Kidney (tissue), 14 donors: ENCODE measurements around the gene JAK1. TPM values are rescaled to one million over a fixed set of nuclear protein-coding genes. Genes with fewer than 3 reads are reported as not detected.

ENCODE experiments used
- DNase-seq, 5 donors: peaks; one replicate each; pipeline ENCODE4 v3.0.0-alpha.2; 2013 to 2020
- FAIRE-seq: peaks from 2 replicates; lab custom pipeline; 2012; peaks lifted over from hg19 to GRCh38; lab: Jason Lieb, UNC
- H3K27ac ChIP-seq, 2 donors: one replicate each; pipeline ENCODE4 v1.7.0; 2013; ENCODE audit warnings: low read depth in 2 of 2, low read length in 2 of 2, inconsistent platforms in 1 of 2
- H3K27me3 ChIP-seq: one replicate; pipeline ENCODE4 v1.7.1; 2013; ENCODE audit warnings: low read length, inconsistent platforms; ENCODE audit not compliant: control insufficient read depth, insufficient read depth
- H3K36me3 ChIP-seq, 3 donors: one replicate each; pipeline versions ENCODE4 v1.7.0 to v1.7.1; 2013; ENCODE audit warnings: low read length in 3 of 3, control low read depth in 1 of 3, inconsistent platforms in 1 of 3; ENCODE audit not compliant: insufficient read depth in 3 of 3, control insufficient read depth in 2 of 3
- H3K4me1 ChIP-seq, 3 donors: one replicate each; pipeline versions ENCODE4 v1.7.0 to v1.7.1; 2013; ENCODE audit warnings: low read length in 3 of 3, inconsistent platforms in 1 of 3, low read depth in 1 of 3; ENCODE audit not compliant: control insufficient read depth in 2 of 3, insufficient read depth in 2 of 3
- H3K4me3 ChIP-seq, 3 donors: one replicate each; pipeline versions ENCODE4 v1.7.0 to v1.8.1; 2013; ENCODE audit warnings: low read length in 3 of 3, control low read depth in 1 of 3, inconsistent platforms in 1 of 3
- H3K9ac ChIP-seq, 3 donors: one replicate each; pipeline versions ENCODE4 v1.7.0 to v1.7.1; 2013; ENCODE audit warnings: low read length in 3 of 3, control low read depth in 1 of 3, inconsistent platforms in 1 of 3
- H3K9me3 ChIP-seq, 3 donors: one replicate each; pipeline versions ENCODE4 v1.7.0 to v1.7.1; 2013; ENCODE audit warnings: low read length in 3 of 3, control low read depth in 1 of 3, inconsistent platforms in 1 of 3; ENCODE audit not compliant: control insufficient read depth in 2 of 3, insufficient read depth in 1 of 3
- CTCF ChIP-seq: IDR thresholded peaks from 3 replicates; pipeline ENCODE4 v1.5.1; 2012; ENCODE audit warnings: mild to moderate bottlenecking, moderate library complexity, borderline replicate concordance; ENCODE audit not compliant: insufficient read depth; ENCODE audit errors: extremely low read depth
- intact Hi-C: fragments of 100-400 bp; cut with DNase I; formaldehyde crosslinking; loops from one replicate; pipeline ENCODE4 v1.11.1; 2022
- polyA plus RNA-seq: library from polyadenylated mRNA; stranded (reverse); fragments of 350-450 nt; fragmentation: Illumina TruSeq; extraction: RNeasy Lipid Tissue Mini Kit (QIAGEN cat#74804); gene quantifications from one replicate; pipeline ENCODE4 v1.2.3, GENCODE V29; 2014; ENCODE audit warnings: low read depth, low replicate concordance; ENCODE audit not compliant: insufficient read depth
- total RNA-seq: library from RNA; stranded (reverse); fragmentation: NEBNext Ultra II Directional; extraction: Animal tissue kit (Norgen Biotek cat#: 25700); gene quantifications from one replicate; pipeline ENCODE4 v1.2.1, GENCODE V29; 2021
- donor health status: control.
- donor health status: control.
- donor health status: control.
- donor health status: control.
- donor health status: control.
- donor health status: DM: yes; HTN: yes; CAD: no.
- donor health status: Normal renal cell carcinoma (clear cell type).

The JAK1 gene
- total and polyA plus RNA-seq, 2 donors from 2014 or later, result 33.6 to 173 TPM

- no peak for FAIRE-seq
- H3K27me3 ChIP-seq, result no peaks in the 10 kb centered on the region
- H3K9me3 ChIP-seq, result no peaks in the 10 kb centered on the region
- H3K36me3 ChIP-seq, result peaks cover 4 to 46% (median 30%) of the 10 kb centered on the region in 3 donors
- no peaks in the 10 kb centered on the region for H3K4me1 ChIP-seq
- no peak for TF ChIP-seq CTCF
- H3K27ac ChIP-seq, result no peak overlapping the region
- intact Hi-C loops, result no loop called here
- H3K9ac ChIP-seq, result no peak overlapping the region
- no peak overlapping the region for H3K4me3 ChIP-seq
- DNase-seq, result no peak
Measured at GRCh38 chr1:64851664-64852063, 114.7 kb downstream of the JAK1 start.

GRCh38 chr1:64850846-64851245, 115.5 kb downstream of the JAK1 start:
- Histone ChIP-seq H3K9me3 (no peaks in the 10 kb centered on the region), H3K4me1 (no peaks in the 10 kb centered on the region), H3K36me3 (peaks cover 4 to 41% (median 32%) of the 10 kb centered on the region in 3 donors), H3K4me3 (no peak overlapping the region), H3K9ac (no peak overlapping the region), H3K27ac (no peak overlapping the region), H3K27me3 (no peaks in the 10 kb centered on the region)
- no peak for FAIRE-seq
- no peak for DNase-seq
- no peak for TF ChIP-seq CTCF
- intact Hi-C loops, result no loop called here

GRCh38 chr1:64849942-64850341, 116.4 kb downstream of the JAK1 start:
- H3K9ac ChIP-seq, result no peak overlapping the region
- H3K9me3 ChIP-seq, result no peaks in the 10 kb centered on the region
- intact Hi-C loops, result no loop called here
- peaks cover 4 to 36% (median 31%) of the 10 kb centered on the region in 3 donors for H3K36me3 ChIP-seq
- no peak overlapping the region for H3K4me3 ChIP-seq
- no peak for TF ChIP-seq CTCF
- no peaks in the 10 kb centered on the region for H3K4me1 ChIP-seq
- no peak for FAIRE-seq
- DNase-seq, result no peak
- no peaks in the 10 kb centered on the region for H3K27me3 ChIP-seq
- H3K27ac ChIP-seq, result no peak overlapping the region

GRCh38 chr1:64848803-64849202, 117.5 kb downstream of the JAK1 start:
- Histone ChIP-seq H3K9ac (no peak overlapping the region), H3K4me3 (no peak overlapping the region), H3K9me3 (no peaks in the 10 kb centered on the region), H3K36me3 (peaks cover 4 to 34% (median 32%) of the 10 kb centered on the region in 3 donors), H3K27me3 (no peaks in the 10 kb centered on the region), H3K27ac (no peak overlapping the region), H3K4me1 (no peaks in the 10 kb centered on the region)
- TF ChIP-seq CTCF, result no peak
- no peak for FAIRE-seq
- no peak for DNase-seq
- intact Hi-C loops, result no loop called here
